GM18505 (cell line): ENCODE results near the gene TBC1D3.
"Not testable (repeated sequence)": the region's sequence is repeated elsewhere in the genome, so short reads cannot be mapped to it uniquely, and the experiment has no call there.

ENCODE experiments used
- ATAC-seq: cut with Tn5 transposase; IDR thresholded peaks from one replicate; pipeline ENCODE4 v1.9.1; 2021; ENCODE audit not compliant: unreplicated experiment

TBC1D3 gene

DNA sequence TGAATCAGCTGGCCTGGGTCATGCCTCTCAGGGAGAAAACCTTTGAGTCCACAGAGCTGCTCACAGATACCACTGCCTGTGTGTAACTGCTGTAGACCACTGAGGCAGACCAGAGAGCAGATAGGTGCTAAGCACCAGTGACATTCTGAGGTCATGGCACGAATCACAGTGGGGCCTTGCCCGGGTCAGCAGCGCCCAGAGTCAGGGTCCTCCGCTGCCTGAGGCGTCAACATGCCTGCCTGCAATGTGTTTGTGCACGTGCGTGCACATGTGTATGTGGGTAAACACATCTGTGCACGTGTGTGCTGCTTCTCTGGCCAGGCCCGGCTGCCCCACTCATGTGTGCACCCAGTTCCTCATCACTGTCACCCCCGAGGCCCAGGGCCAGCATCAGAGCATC lies at the start of gene TBC1D3:
Gene TBC1D3, minus strand, starts transcription at position 101 of the 400 bp plus-strand sequence. CDS start 1,526 bp downstream, outside the sequence.
- ATAC-seq = not testable (repeated sequence)

DNA sequence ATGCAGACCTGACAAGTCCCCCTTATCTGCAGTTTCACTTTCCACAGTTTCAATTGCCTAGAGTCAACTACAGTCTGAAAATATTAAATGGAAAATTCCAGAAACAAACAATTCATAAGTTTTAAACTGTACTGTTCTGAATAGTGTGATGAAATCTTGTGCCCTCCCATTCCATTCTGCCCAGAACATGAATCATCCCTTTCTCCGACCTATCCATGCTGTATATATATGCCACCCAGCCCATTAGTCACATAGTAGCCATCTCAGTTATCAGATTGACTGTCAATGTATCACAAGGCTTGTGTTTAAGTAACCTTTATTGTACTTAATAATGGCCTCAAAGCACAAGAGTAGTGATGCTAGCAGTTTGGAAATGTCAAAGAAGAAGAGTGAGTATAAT lies 40.4 kb upstream of the TBC1D3 start:
- not testable (repeated sequence) for ATAC-seq

DNA sequence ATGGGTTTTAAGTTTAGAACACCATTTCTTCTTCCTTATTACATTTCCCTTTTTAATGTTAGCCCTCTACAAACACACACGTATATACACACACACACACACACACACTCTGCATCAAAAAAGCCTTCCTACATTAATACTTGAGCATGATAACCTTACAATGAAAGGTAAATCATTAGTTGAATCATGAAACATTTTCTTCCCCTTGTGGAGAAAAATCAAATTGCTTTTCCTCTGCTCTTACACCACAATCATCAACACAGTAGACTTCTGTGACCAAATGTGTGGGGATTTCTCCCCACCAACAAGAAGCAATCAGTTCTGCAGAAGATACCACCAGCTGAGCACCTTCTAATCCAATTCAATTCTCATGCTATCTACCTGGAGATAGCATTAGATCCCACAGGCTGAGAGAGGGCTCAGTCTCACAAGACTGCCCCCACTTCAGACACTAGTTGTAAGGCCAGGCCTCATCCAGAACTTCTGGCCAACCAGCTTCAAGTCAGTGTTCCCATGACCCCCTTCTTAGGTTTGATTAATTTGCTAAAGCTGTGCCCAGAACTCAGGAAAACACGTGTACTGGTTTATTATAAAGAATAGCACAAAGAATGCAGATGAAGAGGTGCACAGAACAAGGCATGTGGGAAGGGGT lies 33.6 kb upstream of the TBC1D3 start:
- not testable (repeated sequence) for ATAC-seq

DNA sequence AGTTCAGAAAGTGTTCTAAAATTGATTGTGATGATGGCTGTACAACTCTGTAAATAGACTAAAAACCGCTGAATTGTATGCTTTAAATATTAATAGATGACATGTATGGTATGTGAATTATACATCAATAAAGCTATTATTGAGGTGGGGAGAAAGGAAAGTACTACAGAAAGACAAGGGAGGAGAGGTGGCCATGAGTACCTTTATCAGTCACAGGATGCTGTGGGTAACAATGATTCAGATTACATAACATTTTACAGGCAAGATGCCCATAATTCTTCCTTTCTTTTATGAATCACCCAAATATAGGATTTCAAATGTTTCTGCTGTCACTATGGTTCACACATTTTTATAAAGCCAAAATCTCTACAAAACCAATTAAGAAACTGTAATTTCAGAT lies 28.5 kb upstream of the TBC1D3 start:
- ATAC-seq = not testable (repeated sequence)

DNA sequence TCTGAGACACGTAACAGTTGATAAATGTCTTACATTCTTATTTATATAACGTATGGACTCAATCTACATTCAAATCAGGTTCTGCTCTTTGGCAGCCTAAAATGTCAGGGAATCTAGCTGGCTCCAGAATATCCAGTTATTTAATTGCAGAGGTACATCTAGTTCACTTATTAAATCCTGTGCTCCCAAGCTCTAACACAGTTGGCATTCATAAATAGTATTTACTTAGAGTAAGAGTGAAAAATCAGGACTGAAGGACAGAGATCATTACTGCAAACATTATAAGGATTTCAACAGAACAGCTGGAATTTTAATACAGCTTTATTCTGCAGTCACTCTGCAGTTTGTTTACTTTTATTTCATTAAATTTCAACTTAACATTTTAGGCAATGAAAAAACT lies 7.9 kb upstream of the TBC1D3 start:
- not testable (repeated sequence) for ATAC-seq

DNA sequence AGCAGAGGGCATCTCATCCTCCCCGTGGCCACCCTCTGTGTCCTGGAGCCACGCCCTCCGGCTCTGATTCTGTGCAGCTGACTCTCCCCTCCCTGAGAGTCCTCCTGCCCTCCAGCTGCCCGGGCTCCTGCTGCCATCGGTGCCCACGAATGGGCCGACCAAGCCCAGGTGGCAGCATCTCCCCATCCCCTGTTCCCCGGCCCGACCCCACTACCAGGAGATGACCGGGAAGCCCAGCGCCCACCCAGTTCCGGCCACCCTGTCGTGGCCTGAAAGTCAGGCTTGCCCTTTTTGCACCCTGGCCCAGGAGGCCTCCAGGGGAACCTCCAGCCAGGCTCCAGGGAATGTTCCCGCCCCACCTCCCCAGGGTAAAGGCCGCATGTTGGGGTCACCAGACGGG lies 57.5 kb downstream of the TBC1D3 start:
- ATAC-seq = not testable (repeated sequence)
